Heart left ventricle (tissue), 16 donors: ENCODE measurements around the gene UBE2Q1. TPM values are rescaled to one million over a fixed set of nuclear protein-coding genes. Genes with fewer than 3 reads are reported as not detected.

ENCODE experiments used
- ATAC-seq, 4 donors: fragments of 200-7000 bp; cut with Tn5 transposase; one replicate each; pipeline ENCODE4 v1.9.1; 2020 to 2022; ENCODE audit warnings: moderate library complexity in 4 of 4, mild to moderate bottlenecking in 3 of 4, moderate number of reproducible peaks in 1 of 4
- DNase-seq, 5 donors: peaks; one replicate each; pipeline ENCODE4 v3.0.0-alpha.2; 2020
- H3K27ac ChIP-seq, 12 donors: fragments of 200-600 bp; sonication (generic) in 4 of 12; one replicate each; pipeline versions ENCODE4 v1.5.0 to v1.8.0; 2016 to 2022; ENCODE audit warnings: mild to moderate bottlenecking in 2 of 12
- H3K27me3 ChIP-seq, 9 donors: fragments of 200-600 bp; sonication (generic) in 2 of 9; one replicate each; pipeline versions ENCODE4 v1.5.1 to v1.8.0; 2016 to 2022; ENCODE audit warnings: mild to moderate bottlenecking in 3 of 9
- H3K36me3 ChIP-seq, 9 donors: fragments of 200-600 bp; sonication (generic) in 2 of 9; one replicate each; pipeline versions ENCODE4 v1.5.0 to v1.8.0; 2018 to 2022; ENCODE audit warnings: mild to moderate bottlenecking in 2 of 9
- H3K4me1 ChIP-seq, 12 donors: fragments of 200-600 bp; sonication (generic) in 4 of 12; one replicate each; pipeline versions ENCODE4 v1.5.0 to v1.8.0; 2016 to 2022; ENCODE audit warnings: mild to moderate bottlenecking in 3 of 12
- H3K4me3 ChIP-seq, 12 donors: fragments of 200-600 bp; sonication (generic) in 4 of 12; one replicate each; pipeline versions ENCODE4 v1.5.0 to v1.8.0; 2017 to 2022; ENCODE audit warnings: mild to moderate bottlenecking in 9 of 12, moderate library complexity in 4 of 12
- H3K9me3 ChIP-seq, 12 donors: fragments of 200-600 bp; sonication (generic) in 4 of 12; one replicate each; pipeline versions ENCODE4 v1.5.0 to v1.8.0; 2016 to 2022; ENCODE audit warnings: mild to moderate bottlenecking in 1 of 12
- POLR2A ChIP-seq, 2 donors: fragments of 450-650 bp; IDR thresholded peaks; one replicate each; pipeline ENCODE4 v1.6.1; 2017; ENCODE audit warnings: antibody characterized with exemption in 2 of 2, mild to moderate bottlenecking in 2 of 2, moderate library complexity in 2 of 2
- WGBS, 4 donors: extraction: QIAGEN DNeasy Blood & Tissue Kit in 2 of 4; methylation state at CpG; one replicate each; pipeline versions ENCODE4 v1.1.5 to v1.1.7; 2013 to 2018; 5-methylcytosine and 5-hydroxymethylcytosine counted together
- intact Hi-C, 10 donors: fragments of 100-400 bp; cut with DNase I; formaldehyde crosslinking; loops; one replicate each; pipeline versions ENCODE4 v1.11.1 to v1.14.2; 2022
- polyA plus RNA-seq, 2 donors: library from polyadenylated mRNA; stranded (reverse); fragments of 200-250 nt; gene quantifications; one replicate each; pipeline ENCODE4 v1.2.3, GENCODE V29; 2013
- total RNA-seq, 9 donors: library from RNA; depleted of rRNA in 2 of 9; stranded (reverse); fragments of >200 nt in 2 of 9; fragmentation: NEBNext Ultra II Directional in 3 of 9; extraction: Animal tissue kit (Norgen Biotek cat#: 25700) in 3 of 9; gene quantifications; one replicate each; pipeline versions ENCODE4 v1.1.0 to v1.2.4, GENCODE V29; 2016 to 2023
- TF ChIP-seq, protein P1 (sequence below), 12 donors: fragments of 200-600 bp; sonication (generic) in 4 of 12; IDR thresholded peaks; one replicate each; pipeline versions ENCODE4 v1.5.0 to v1.8.0; 2018 to 2022; ENCODE audit warnings: antibody characterized with exemption in 12 of 12, mild to moderate bottlenecking in 5 of 12
- donor health status: ischemic (EF 13 %, LVEDD 7.1; RV severe dilation, severe dysfunction).
- donor health status: healthy with polysubstance abuse.
- donor health status: DM: no; HTN: yes; CAD: no.
- donor health status: DM: no; HTN: no; CAD: no.
- donor health status: ischemic (EF 25% LVEDD 6.9; RV normal size, moderate dysfunction).
- donor health status: ischemic (EF 25% LVEDD 5.7; RV mildly dilated, moderate dysfunction).
- donor health status: healthy.
- donor health status: DM: yes; HTN: yes; CAD: no.
- donor health status: ischemic (EF 35%, LVEDD 5.7; RV mildly dilated, moderate dysfunction).
- donor health status: nonischemic (EF 11% LVEDD 7.7; RV severe dilation, severe dysfunction).
- donor health status: DM: yes; HTN: yes; CAD: no.
- donor health status: PGD.
- donor health status: ischemic (EF 29% LVEDD 5.4; RV normal size, mild dysfunction).
- donor health status: nonischemic (EF 23%, LVEDD 6.1; RV moderate dilation, normal function).

UBE2Q1 gene
- total and polyA plus RNA-seq, 11 donors, result 22.1 to 79.4 (median 57.2) TPM

DNA sequence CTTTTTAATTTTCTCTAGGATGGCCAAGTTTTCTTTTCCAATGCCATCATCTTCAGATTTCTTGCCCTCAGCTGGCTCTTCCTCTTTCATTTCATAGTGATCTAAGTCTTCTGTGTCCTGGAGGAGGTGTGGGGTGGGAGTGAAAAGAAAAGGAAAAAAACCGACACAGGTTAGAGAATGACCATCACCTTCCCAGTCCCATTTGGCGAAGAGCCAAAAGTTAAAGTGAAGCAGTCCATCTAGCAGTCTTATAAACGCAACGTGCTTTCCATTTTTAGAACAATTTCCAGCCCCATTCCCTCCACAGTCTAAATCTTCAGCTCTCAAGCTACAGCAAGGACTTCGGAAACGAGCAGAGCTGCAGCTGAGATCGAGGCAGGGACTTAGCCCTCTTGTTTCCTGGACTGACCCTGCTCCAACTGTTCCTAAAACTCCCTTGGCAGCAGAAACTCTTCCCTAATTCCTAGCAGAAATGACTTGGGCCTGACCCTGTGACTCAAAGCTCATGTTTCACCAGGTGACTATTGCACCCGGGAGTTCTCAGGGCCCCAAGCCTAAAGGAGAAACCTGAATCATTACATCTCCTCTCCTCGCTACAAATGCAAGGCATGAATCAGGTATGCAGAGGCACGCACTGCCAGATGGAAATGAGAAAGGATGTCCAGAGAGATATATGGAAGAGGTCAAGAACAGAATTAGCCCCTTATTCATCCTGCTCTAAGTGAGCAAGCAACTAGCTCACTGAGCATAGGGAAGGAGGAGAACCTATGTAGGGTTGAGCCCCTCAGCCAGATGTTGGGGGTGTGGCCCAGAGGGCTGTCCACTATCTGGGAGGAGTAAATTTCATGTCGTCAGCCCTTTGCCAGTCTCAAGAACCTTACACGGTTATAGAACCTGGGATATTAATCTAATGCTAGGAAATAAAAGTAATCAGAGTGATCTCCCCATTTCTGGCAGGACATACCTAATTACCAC lies 5.1 kb downstream of the UBE2Q1 start:
- TF ChIP-seq POLR2A (IDR thresholded peaks at IDR 0.05), result no peak
- TF ChIP-seq, protein P1, sequence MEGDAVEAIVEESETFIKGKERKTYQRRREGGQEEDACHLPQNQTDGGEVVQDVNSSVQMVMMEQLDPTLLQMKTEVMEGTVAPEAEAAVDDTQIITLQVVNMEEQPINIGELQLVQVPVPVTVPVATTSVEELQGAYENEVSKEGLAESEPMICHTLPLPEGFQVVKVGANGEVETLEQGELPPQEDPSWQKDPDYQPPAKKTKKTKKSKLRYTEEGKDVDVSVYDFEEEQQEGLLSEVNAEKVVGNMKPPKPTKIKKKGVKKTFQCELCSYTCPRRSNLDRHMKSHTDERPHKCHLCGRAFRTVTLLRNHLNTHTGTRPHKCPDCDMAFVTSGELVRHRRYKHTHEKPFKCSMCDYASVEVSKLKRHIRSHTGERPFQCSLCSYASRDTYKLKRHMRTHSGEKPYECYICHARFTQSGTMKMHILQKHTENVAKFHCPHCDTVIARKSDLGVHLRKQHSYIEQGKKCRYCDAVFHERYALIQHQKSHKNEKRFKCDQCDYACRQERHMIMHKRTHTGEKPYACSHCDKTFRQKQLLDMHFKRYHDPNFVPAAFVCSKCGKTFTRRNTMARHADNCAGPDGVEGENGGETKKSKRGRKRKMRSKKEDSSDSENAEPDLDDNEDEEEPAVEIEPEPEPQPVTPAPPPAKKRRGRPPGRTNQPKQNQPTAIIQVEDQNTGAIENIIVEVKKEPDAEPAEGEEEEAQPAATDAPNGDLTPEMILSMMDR (IDR thresholded peaks at IDR 0.05), result no peak
- Histone ChIP-seq H3K4me3 (no peak overlapping the region), H3K9me3 (no peaks in the 10 kb centered on the region), H3K36me3 (peaks cover 5 to 79% (median 74%) of the 10 kb centered on the region in 9 donors), H3K27ac (peak overlapping the region in 1 of 12 donors; percentile 9), H3K4me1 (peaks cover 3 to 44% (median 30%) of the 10 kb centered on the region in 12 donors), H3K27me3 (no peaks in the 10 kb centered on the region)
- intact Hi-C loops, result loop anchor here in 3 of 10 donors (10.0 kb wide), 3 partner anchors 149 to 531 kb away; partner anchors contain the start of gene IL6R (in 1 of the 3)
- 44 to 55% (median 55%) methylated on average over 12 of the region's 12 CpGs for WGBS, 4 donors
- DNase-seq (no peak), ATAC-seq (no peak)

DNA sequence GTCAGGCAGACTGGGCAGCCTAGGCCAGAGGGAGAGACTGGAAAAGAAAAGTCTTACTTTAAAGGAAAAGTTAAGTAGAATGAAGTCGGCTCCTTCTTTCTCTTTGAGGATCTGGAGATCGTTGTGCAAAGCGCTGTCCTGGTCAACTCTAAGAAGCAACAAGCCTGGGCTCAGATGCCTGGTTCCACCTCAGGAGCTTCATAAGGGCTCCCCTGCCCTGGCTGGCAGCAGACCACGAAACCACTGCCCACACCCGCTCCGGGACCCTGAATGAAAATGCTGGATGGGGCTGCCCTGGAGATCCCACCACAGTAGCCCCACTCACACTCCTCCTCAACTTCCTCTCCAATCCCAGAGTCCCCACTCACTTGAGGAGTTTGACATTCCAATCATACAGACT lies 6.4 kb downstream of the UBE2Q1 start:
- Histone ChIP-seq H3K4me3 (no peak overlapping the region), H3K4me1 (peaks cover 2 to 45% (median 30%) of the 10 kb centered on the region in 12 donors), H3K27ac (no peak overlapping the region), H3K27me3 (no peaks in the 10 kb centered on the region), H3K36me3 (peaks cover 5 to 87% (median 74%) of the 10 kb centered on the region in 9 donors), H3K9me3 (no peaks in the 10 kb centered on the region)
- no peak for TF ChIP-seq POLR2A (IDR thresholded peaks at IDR 0.05)
- TF ChIP-seq, protein P1 (IDR thresholded peaks at IDR 0.05), result no peak
- intact Hi-C loops, result loop anchor here in 3 of 10 donors (10.0 kb wide), 3 partner anchors 147 to 533 kb away; partner anchors contain the start of gene IL6R (in 1 of the 3)
- 87 to 95% (median 93%) methylated on average over 6 of the region's 6 CpGs for WGBS, 4 donors
- ATAC-seq (no peak), DNase-seq (no peak)

DNA sequence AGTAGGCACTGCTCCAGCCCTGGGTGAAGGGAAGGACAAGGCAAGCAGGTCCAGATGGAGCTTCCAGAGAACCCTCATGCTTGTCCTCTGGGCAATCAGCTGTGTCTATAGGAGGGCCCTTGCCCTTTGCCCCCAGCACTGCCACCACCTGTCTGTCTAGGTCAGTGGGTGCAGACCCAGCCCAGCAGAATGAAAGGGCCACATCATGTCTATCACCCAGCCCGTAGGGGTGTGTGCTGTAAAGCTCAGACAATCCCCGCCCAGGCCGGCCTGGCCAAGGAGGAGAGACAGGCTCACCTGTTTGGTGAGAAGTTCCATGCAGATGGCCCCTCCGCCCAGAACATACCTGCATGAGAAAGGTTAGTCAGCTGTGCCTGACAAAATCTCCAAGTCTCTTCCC lies 7.0 kb downstream of the UBE2Q1 start:
- intact Hi-C loops, result loop anchor here in 3 of 10 donors (10.0 kb wide), 3 partner anchors 147 to 533 kb away; partner anchors contain the start of gene IL6R (in 1 of the 3)
- ATAC-seq (no peak), DNase-seq (no peak)
- no peaks in the 10 kb centered on the region for H3K27me3 ChIP-seq
- no peak for TF ChIP-seq POLR2A (IDR thresholded peaks at IDR 0.05)
- TF ChIP-seq, protein P1 (IDR thresholded peaks at IDR 0.05), result no peak
- H3K4me3 ChIP-seq, result no peak overlapping the region
- H3K36me3 ChIP-seq, result peaks cover 5 to 87% (median 74%) of the 10 kb centered on the region in 9 donors
- no peaks in the 10 kb centered on the region for H3K9me3 ChIP-seq
- H3K4me1 ChIP-seq, result peaks cover 0 to 40% (median 24%) of the 10 kb centered on the region in 12 donors
- H3K27ac ChIP-seq, result no peak overlapping the region
- 94 to 100% (median 95%) methylated on average over 2 to 4 of the region's 4 CpGs for WGBS, 4 donors

DNA sequence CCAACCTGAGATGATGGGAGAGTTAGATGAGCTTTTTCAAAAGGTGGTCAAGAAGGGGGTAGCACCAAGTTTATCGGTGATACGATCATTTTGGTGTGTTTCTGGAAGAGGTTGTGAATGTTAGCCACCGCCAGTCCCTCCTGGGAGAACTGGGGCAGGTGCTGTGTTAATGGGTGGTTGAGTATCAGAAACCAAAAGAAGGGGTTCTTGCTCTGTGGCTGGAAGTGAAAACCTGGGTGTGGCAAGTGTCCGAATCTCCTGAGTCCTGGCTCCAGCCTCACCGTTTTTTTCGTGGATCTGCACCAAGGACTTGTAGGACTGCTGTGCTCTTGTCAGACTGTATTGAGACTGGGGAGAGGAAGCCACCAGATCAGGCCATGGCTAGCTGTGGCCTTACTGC lies 7.8 kb downstream of the UBE2Q1 start:
- DNase-seq (no peak), ATAC-seq (no peak)
- H3K27ac ChIP-seq, result no peak overlapping the region
- no peak for TF ChIP-seq POLR2A (IDR thresholded peaks at IDR 0.05)
- TF ChIP-seq, protein P1 (IDR thresholded peaks at IDR 0.05), result no peak
- intact Hi-C loops, result loop anchor here in 3 of 10 donors (10.0 kb wide), 3 partner anchors 146 to 534 kb away; partner anchors contain the start of gene IL6R (in 1 of the 3)
- no peak overlapping the region for H3K4me3 ChIP-seq
- H3K27me3 ChIP-seq, result no peaks in the 10 kb centered on the region
- 64 to 82% (median 67%) methylated on average over 6 of the region's 6 CpGs for WGBS, 4 donors
- H3K9me3 ChIP-seq, result no peaks in the 10 kb centered on the region
- peaks cover 0 to 33% (median 17%) of the 10 kb centered on the region in 12 donors for H3K4me1 ChIP-seq
- peaks cover 5 to 81% (median 72%) of the 10 kb centered on the region in 9 donors for H3K36me3 ChIP-seq
